GM18519 (cell line): ENCODE results near the gene PRPSAP1.
"Not testable (repeated sequence)": the region's sequence is repeated elsewhere in the genome, so short reads cannot be mapped to it uniquely, and the experiment has no call there.

ENCODE experiments used
- ATAC-seq: cut with Tn5 transposase; IDR thresholded peaks from one replicate; pipeline ENCODE4 v1.9.1; 2021; ENCODE audit warnings: mild to moderate bottlenecking, moderate library complexity; ENCODE audit not compliant: unreplicated experiment, low FRiP score

Gene PRPSAP1

GRCh38 chr17:76363107-76363842 lies 9.6 kb upstream of the PRPSAP1 start:
- ATAC-seq, result no peak

GRCh38 chr17:76360461-76360860 lies 6.7 kb upstream of the PRPSAP1 start:
- ATAC-seq, result no peak

- ATAC-seq, result not testable (repeated sequence)
Observed at GRCh38 chr17:76359776-76360175, 6.1 kb upstream of the PRPSAP1 start.

DNA sequence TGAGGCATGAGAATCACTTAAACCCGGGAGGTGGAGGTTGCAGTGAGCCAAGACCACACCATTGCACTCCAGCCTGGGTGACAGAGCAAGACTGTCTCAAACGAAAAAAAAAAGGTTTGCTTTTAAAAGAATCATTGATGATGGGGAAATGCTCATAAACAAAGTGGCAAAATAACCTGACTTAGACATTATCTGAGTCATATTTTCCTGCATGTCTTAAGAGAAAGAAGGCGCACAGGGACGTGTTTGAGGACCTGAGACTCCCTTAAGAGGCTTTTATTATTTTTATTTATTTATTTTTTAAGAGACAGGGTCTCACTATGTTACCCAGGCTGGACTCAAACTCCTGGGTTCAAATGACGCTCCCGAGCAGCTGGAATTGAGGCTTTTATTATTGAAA lies 5.7 kb upstream of the PRPSAP1 start:
- no peak for ATAC-seq

GRCh38 chr17:76357597-76358158 lies 4.0 kb upstream of the PRPSAP1 start:
- no peak for ATAC-seq

GRCh38 chr17:76356803-76357456 lies 3.2 kb upstream of the PRPSAP1 start:
- no peak for ATAC-seq

DNA sequence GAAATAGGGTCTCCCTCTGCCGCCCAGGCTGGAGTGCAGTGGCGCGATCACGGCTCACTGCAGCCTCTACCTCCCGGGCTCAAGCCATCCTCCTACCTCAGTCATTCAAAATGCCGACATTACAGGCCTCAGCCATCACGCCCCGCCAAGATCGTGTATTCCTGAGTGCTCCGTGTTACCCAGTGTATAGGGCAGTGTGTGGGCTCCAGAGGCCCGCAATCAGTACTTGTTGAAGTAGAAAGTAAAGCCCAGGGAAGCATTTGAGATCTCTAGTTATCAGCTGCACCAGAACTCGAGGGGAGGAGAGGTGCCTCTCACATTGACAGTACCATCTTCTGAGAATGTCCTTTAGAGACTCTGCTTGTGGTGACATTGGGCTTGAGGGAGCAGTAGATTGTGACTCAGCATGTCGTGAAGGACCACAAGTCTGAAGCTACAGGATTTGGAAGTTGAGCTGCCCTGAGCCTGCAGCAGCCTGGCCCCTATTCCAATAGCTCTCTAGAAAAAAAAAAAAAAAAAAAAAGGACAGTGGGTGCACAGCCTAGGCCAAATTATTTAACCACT lies 1.1 kb upstream of the PRPSAP1 start:
- ATAC-seq, result no peak

DNA sequence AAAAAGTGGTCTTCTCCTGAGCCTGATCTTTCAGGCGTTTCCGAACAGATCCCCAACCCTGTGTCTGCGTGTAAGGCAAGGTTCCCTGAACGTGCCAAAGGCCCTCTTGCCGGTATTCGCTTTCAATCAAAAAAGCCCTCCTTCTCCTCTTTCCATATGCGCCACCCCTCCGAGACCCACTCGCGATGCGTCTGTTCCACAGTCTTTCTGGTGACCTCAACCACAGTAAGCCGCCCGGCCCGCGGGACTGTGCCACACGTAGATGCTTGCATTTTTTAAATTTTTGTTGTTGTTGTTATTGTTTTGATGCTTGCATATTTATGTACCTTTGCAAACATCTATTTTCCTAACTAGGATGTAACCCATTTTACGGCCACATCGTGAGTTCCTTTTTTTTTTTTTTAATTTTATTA lies 607 bp upstream of the PRPSAP1 start:
- ATAC-seq, result no peak

GRCh38 chr17:76353004-76353598 lies 615 bp downstream of the PRPSAP1 start:
- ATAC-seq, result peak; percentile 5

- ATAC-seq, result no peak
Observed at GRCh38 chr17:76351526-76352071, 2.1 kb downstream of the PRPSAP1 start.

- ATAC-seq, result no peak
Observed at GRCh38 chr17:76350463-76350862, 3.3 kb downstream of the PRPSAP1 start.

DNA sequence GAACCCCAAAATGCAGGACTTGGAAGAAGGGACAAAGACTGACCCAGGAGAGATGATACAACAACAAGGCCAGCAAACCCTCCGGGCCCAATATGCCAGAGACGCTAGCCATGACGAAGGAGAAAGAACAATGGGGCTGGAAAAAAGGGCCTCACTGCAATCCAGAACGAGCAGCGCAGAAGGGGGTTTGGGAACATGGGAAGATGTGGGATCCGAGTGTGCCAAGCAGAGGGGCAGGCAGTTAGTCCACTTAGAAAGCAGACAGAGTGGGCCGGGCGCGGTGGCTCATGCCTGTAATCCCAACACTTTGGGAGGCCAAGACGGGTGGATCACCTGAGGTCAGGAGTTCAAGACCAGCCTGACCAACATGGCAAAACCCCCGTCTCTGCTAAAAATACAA lies 6.8 kb downstream of the PRPSAP1 start:
- not testable (repeated sequence) for ATAC-seq

DNA sequence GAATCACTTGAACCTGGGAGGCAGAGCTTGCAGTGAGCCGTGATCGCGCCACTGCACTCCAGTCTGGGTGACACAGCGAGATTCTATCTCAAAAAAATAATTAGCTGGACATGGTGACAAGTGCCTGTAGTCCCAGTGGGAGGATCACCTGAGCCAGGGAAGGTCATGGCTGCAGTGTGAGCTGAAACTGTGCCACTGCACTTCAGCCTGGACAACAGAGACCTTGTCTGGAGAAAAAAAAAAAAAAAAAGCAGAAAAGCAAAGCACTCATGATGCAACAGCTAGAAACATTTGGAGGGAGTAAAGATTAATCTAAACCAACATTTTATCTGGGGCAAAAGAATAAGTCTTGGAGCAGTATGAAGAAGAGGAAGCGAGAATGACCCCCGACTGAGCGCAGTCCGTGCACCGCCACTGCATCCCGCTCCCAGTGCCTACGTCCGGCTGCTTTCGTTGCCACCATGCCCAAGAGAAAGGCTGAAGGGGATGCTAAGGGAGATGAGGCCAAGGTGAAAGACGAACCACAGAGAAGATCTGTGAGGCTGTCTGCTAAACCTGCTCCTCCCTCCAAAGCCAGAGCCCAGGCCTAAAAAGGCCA lies 8.2 kb downstream of the PRPSAP1 start:
- no peak for ATAC-seq

- ATAC-seq, result no peak
Observed at GRCh38 chr17:76343106-76343505, 10.6 kb downstream of the PRPSAP1 start.

DNA sequence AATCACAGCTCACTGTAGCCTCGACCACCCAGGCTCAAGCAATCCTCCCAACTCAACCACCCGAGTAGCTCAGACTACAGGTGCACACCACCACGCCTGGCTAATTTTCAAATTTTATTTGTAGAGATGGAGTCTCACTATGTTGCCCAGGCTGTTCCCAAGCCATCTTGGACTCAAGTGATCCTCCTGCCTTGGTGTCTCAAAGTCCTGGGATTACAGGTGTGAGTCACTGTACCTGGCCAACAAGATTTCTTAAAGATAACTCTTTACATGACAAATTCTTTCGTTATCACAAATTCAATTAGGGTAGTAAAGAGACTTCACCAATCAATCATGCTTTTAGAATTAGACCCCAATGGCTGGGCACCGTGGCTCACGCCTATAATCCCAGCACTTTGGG lies 12.4 kb downstream of the PRPSAP1 start:
- ATAC-seq, result no peak

DNA sequence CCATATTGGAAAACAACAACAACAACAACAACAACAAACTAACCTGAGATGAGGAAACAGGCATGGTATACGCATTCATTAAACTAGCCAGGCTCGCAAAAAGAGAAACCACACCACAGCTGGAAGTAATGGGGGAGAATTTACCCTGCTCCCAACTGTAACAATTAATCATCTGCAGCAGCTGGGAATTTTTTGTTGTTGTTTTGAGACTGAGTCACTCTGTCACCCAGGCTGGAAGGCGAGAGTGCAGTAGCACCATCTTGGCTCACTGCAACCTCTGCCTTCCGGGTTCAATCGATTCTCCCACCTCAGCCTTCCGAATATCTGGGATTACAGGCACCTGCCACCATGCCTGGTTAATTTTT lies 16.3 kb downstream of the PRPSAP1 start:
- ATAC-seq, result no peak

DNA sequence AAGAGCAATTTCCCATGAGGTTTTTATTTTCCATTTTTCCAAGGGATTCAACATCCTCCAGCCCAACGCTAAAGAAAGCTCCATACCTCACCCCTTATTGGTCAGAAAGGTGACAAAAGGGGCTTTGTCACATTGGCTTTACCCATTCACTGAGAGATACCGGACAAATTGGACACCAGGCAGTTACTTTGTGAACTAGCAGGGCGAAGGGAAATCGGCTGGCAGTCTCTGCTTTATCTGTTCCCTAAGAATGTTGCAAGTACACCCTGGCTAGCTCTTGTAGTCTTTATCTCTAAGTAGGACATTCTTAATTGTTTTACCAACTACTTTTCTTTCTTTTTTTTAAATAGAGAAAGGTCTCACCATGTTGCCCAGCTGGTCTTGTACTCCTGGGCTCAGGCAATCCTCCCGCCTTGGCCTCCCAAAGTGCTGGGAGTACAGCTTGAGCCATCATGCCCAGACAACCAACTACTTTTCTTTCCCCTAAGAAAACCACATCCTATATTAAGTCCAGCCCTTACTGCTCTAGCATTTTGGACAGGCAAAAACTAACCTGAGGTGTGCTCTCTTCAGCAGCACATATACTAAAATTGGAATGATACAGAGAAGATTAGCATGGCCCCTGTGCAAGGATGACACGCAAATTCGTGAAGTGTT lies 16.8 kb downstream of the PRPSAP1 start:
- ATAC-seq, result no peak

DNA sequence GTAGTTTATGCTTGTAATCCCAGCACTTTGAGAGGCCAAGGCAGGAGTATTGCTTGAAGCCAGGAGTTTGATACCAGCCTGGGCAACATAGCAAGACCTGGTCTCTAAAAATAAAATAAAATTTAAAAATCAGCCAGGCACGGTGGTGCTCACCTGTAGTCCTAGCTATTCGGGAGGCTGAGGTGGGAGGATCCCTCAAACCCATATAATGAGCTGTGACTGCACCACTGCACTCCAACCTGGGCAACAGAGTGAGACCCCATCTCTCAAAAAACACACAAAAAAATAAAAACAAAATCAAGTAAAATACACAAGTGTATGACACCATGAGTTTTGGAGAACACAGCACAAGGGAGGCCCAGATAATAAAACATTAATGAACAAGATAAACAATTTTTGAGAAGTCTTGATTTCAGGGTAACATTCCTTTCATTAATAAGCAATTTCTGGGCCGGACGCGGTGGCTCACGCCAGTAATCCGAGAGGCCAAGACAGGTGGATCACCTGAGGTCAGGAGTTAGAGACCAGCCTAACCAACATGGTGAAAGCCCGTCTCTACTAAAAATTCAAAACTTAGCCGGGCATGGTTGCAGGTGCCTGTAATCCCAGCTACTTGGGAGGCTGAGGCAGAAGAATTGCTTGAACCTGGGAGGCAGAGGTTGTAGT lies 17.9 kb downstream of the PRPSAP1 start:
- ATAC-seq, result no peak

GRCh38 chr17:76333673-76334505 lies 19.8 kb downstream of the PRPSAP1 start:
- ATAC-seq, result no peak
